Measurements from ENCODE around the gene AADACL4. TPM values are rescaled to one million over a fixed set of nuclear protein-coding genes. Genes with fewer than 3 reads are reported as not detected.

AADACL4 gene
- total and polyA plus RNA-seq, 9 of the 15 experiments (the other 6 are each of a cell fraction or from before 2014, with no cell fraction given) = not detected

DNA sequence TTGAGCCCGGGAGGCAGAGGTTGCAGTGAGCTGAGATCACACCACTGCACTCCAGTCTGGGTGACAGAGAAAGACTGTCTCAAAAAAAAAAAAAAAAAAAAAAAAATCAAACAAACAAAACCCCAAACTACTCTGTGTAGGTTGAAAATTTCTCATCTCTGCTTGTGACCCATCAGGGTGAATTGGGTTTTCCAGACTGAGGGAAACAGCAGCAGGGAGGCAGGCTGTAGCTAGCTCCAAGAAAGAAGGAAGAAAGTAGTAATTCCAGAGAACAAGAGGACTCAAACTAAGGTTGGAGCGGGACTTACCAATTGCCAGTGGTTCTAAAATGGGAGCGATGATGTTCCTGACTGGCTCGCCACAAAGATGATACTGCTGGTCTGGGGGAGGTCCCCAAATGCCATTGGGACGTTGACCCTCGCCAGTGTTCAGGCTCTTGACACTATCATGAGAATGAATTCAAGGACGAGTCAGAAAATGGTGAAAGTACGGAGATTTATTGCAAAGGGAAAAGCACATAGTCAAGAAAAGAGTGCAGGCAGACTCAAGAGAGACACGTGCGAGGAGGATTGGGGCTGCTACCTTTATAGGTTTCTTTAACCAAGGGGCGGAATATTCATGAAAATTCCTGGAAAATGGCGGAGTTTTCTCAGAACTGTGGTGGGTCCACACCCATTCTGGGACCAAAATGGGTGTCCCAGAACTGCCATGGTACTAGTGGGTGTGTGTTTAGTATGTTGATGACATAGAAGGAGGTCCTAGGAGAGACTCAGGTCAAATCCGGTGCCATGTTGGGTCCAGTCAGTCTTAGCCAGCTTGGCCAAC lies 13.4 kb downstream of the AADACL4 start (continued):
- no peak; the same call in 1 of the 2 replicates for TF ChIP-seq RFX1 (IDR thresholded peaks at IDR 0.05)
- TF ChIP-seq, protein P1, sequence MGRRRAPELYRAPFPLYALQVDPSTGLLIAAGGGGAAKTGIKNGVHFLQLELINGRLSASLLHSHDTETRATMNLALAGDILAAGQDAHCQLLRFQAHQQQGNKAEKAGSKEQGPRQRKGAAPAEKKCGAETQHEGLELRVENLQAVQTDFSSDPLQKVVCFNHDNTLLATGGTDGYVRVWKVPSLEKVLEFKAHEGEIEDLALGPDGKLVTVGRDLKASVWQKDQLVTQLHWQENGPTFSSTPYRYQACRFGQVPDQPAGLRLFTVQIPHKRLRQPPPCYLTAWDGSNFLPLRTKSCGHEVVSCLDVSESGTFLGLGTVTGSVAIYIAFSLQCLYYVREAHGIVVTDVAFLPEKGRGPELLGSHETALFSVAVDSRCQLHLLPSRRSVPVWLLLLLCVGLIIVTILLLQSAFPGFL (CRISPR knock-in tag; IDR thresholded peaks at IDR 0.05) = no peak
- no peak for TF ChIP-seq ZNF436 (CRISPR knock-in tag; IDR thresholded peaks at IDR 0.05)
- peak; percentile 30; the same call in 1 of the 2 replicates for TF ChIP-seq VEZF1 (CRISPR knock-in tag; IDR thresholded peaks at IDR 0.05)
- TF ChIP-seq FOXJ2 (tag; IDR thresholded peaks at IDR 0.05) = no peak
- TF ChIP-seq BCOR (IDR thresholded peaks at IDR 0.05) = no peak
- TF ChIP-seq, protein P2, sequence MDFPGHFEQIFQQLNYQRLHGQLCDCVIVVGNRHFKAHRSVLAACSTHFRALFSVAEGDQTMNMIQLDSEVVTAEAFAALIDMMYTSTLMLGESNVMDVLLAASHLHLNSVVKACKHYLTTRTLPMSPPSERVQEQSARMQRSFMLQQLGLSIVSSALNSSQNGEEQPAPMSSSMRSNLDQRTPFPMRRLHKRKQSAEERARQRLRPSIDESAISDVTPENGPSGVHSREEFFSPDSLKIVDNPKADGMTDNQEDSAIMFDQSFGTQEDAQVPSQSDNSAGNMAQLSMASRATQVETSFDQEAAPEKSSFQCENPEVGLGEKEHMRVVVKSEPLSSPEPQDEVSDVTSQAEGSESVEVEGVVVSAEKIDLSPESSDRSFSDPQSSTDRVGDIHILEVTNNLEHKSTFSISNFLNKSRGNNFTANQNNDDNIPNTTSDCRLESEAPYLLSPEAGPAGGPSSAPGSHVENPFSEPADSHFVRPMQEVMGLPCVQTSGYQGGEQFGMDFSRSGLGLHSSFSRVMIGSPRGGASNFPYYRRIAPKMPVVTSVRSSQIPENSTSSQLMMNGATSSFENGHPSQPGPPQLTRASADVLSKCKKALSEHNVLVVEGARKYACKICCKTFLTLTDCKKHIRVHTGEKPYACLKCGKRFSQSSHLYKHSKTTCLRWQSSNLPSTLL (IDR thresholded peaks at IDR 0.05) = no peak
- TF ChIP-seq, protein P3, sequence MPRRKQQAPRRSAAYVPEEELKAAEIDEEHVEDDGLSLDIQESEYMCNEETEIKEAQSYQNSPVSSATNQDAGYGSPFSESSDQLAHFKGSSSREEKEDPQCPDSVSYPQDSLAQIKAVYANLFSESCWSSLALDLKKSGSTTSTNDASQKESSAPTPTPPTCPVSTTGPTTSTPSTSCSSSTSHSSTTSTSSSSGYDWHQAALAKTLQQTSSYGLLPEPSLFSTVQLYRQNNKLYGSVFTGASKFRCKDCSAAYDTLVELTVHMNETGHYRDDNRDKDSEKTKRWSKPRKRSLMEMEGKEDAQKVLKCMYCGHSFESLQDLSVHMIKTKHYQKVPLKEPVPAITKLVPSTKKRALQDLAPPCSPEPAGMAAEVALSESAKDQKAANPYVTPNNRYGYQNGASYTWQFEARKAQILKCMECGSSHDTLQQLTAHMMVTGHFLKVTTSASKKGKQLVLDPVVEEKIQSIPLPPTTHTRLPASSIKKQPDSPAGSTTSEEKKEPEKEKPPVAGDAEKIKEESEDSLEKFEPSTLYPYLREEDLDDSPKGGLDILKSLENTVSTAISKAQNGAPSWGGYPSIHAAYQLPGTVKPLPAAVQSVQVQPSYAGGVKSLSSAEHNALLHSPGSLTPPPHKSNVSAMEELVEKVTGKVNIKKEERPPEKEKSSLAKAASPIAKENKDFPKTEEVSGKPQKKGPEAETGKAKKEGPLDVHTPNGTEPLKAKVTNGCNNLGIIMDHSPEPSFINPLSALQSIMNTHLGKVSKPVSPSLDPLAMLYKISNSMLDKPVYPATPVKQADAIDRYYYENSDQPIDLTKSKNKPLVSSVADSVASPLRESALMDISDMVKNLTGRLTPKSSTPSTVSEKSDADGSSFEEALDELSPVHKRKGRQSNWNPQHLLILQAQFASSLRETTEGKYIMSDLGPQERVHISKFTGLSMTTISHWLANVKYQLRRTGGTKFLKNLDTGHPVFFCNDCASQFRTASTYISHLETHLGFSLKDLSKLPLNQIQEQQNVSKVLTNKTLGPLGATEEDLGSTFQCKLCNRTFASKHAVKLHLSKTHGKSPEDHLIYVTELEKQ (CRISPR knock-in tag; IDR thresholded peaks at IDR 0.05) = no peak
- no peak for TF ChIP-seq ZNF780A (CRISPR knock-in tag; IDR thresholded peaks at IDR 0.05)
- TF ChIP-seq ZFX (CRISPR knock-in tag; IDR thresholded peaks at IDR 0.05) = no peak
- TF ChIP-seq JUND (IDR thresholded peaks at IDR 0.05; ENCODE audit: borderline replicate concordance, low read depth, low read length) = peak; percentile 34; the same call in 1 of the 2 replicates
- no peak; the same call in 2 of the 3 replicates for TF ChIP-seq JUND (tag; IDR thresholded peaks at IDR 0.05; ENCODE audit: borderline replicate concordance, low read depth, low read length)
- TF ChIP-seq ELF4 (CRISPR knock-in tag; IDR thresholded peaks at IDR 0.05) = no peak
- TF ChIP-seq, protein P4, sequence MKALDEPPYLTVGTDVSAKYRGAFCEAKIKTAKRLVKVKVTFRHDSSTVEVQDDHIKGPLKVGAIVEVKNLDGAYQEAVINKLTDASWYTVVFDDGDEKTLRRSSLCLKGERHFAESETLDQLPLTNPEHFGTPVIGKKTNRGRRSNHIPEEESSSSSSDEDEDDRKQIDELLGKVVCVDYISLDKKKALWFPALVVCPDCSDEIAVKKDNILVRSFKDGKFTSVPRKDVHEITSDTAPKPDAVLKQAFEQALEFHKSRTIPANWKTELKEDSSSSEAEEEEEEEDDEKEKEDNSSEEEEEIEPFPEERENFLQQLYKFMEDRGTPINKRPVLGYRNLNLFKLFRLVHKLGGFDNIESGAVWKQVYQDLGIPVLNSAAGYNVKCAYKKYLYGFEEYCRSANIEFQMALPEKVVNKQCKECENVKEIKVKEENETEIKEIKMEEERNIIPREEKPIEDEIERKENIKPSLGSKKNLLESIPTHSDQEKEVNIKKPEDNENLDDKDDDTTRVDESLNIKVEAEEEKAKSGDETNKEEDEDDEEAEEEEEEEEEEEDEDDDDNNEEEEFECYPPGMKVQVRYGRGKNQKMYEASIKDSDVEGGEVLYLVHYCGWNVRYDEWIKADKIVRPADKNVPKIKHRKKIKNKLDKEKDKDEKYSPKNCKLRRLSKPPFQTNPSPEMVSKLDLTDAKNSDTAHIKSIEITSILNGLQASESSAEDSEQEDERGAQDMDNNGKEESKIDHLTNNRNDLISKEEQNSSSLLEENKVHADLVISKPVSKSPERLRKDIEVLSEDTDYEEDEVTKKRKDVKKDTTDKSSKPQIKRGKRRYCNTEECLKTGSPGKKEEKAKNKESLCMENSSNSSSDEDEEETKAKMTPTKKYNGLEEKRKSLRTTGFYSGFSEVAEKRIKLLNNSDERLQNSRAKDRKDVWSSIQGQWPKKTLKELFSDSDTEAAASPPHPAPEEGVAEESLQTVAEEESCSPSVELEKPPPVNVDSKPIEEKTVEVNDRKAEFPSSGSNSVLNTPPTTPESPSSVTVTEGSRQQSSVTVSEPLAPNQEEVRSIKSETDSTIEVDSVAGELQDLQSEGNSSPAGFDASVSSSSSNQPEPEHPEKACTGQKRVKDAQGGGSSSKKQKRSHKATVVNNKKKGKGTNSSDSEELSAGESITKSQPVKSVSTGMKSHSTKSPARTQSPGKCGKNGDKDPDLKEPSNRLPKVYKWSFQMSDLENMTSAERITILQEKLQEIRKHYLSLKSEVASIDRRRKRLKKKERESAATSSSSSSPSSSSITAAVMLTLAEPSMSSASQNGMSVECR (CRISPR knock-in tag; IDR thresholded peaks at IDR 0.05) = peak; percentile 51; the same call in 1 of the 2 replicates

Measured in K562 (cell line).